ENCODE results near the gene TRIAP1.
"Not testable (repeated sequence)": the region's sequence is repeated elsewhere in the genome, so short reads cannot be mapped to it uniquely, and the experiment has no call there.

The TRIAP1 gene

GRCh38 chr12:120468325-120468820 is 22.2 kb upstream of the TRIAP1 start:
- DNase-seq: peak; percentile 68

GRCh38 chr12:120467439-120467838 is 21.3 kb upstream of the TRIAP1 start:
- DNase-seq: no peak

GRCh38 chr12:120466560-120467315 is 20.6 kb upstream of the TRIAP1 start:
- DNase-seq: peak; percentile 64

DNA sequence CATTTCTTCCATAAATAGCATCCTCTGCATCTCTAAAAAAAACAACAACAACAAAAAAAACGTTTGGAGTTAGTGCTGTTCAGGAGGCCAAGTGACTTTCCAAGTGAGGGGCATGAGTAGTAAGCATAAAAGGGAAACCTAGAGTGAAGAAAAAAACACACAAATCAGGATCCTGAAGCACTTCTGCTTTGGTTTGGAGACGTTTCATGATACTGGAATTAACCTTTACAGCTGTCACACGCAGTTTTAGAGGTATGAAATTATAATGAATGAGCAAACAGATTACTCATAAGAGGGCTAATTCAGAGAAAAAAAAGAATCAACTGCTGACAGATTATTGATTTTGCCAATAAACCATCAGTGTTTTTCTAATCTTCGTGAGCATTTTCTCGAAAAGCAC is 19.6 kb upstream of the TRIAP1 start:
- DNase-seq: no peak

- no peak for DNase-seq
These were observed 17.5 kb upstream of the TRIAP1 start for GRCh38 chr12:120463712-120464111.

GRCh38 chr12:120462099-120462640 is 16.0 kb upstream of the TRIAP1 start:
- DNase-seq: no peak

DNA sequence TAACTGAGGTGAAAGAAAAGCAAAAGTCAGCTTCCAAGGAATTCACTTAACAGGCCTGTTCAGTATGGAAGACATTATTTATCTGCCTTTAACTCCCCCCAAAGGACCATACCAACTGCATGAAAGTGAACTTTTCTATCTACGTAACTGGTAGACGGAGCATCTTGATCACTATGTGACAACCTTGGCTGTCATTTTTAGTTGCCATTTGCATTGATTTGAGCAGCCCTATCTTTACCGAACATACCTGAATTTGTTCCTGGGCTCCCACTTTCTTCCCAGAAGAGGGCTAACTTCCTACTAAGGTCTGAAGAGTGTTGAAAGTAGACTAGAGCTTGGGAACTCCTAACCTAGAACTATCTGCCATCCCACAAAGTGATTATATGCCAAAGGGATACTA is 14.0 kb upstream of the TRIAP1 start:
- DNase-seq: no peak

GRCh38 chr12:120457133-120457532 is 10.9 kb upstream of the TRIAP1 start:
- no peak for DNase-seq

DNA sequence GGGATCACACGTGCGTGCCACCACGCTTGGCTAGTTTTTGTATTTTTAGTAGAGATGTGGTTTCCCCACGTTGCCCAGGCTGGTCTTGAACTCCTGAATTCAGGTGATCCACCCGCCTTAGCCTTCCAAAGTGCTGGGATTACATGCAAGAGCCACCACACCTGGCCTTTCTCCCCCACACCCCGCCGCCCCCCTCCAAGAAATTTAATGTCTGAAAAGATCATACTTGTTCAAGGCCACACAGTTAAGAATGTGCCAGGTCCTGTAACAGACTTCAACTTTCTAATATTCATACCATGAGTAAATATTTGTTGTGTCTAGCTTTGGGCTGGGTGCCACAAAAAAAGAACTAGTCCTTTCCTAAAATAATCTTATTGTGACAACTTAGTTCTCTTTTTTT is 9.1 kb upstream of the TRIAP1 start:
- DNase-seq: no peak

DNA sequence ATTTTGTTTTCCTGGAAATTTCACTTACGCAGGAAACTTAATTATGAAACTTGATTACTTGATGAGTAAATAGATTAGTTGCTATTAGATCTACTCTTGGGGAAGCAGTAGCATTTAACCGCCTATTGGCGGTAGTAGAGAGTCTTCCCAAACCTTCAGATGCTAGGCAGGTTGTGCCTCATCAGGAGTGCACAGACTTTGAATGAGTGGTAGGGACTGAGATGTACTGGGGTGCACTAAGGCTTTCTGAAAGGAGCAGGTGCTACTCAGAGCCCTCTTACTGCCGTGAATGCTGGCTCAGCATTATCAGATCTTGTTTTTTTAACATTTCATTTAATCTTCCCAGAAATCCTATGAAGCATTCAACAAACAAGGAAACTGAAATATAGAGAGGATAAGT is 7.8 kb upstream of the TRIAP1 start:
- no peak for DNase-seq

DNA sequence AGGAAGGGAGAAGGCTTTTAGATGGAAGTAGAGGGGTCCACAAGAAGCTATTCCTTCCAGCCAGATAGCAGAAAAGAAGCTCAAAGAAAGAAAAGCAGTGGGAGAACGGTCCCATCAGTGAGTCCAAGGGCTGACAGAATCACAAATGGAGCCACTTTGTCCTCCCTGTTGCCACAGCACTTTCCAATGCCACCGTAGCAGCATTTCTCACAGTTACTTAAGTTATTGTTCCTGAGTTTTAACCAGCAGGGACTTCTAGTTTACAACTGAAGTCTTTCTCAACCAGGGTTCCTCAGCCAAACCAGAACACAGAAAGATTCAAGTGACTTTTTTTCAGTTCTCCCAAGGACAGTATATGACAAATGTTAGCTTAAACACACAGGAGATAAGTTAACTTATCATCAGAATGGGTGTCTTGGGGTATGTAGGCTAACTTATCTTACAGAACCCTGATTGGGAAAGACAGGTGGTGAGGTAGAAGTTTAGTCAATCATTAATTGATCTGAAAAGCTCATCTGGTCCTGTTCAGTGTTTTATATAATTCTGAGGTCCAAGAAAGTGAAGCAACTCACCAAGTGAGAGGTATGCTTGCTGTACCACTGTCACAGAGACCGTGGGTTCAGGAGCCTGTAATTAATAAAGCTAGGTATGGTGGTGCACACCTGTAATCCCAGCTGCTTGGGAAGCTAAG is 7.0 kb upstream of the TRIAP1 start:
- DNase-seq: no peak

DNA sequence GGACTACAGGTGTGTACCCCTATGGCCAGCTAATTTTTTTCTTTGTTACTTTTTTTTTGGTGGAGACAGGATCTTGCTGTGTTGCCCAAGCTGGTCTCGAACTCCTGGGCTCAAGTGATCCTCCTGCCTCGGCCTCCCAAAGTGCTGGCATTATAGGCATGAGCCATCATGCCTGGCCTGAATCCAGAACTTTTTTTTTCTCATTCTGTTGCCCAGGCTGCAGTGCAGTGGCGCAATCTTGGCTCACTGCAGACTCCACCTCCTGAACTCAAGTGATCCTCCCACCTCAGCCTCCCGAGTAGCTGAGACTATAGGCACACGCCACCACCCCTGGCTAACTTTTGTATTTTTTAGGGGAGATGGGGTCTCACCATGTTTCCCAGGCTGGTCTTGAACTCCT is 6.3 kb upstream of the TRIAP1 start:
- not testable (repeated sequence) for DNase-seq

DNA sequence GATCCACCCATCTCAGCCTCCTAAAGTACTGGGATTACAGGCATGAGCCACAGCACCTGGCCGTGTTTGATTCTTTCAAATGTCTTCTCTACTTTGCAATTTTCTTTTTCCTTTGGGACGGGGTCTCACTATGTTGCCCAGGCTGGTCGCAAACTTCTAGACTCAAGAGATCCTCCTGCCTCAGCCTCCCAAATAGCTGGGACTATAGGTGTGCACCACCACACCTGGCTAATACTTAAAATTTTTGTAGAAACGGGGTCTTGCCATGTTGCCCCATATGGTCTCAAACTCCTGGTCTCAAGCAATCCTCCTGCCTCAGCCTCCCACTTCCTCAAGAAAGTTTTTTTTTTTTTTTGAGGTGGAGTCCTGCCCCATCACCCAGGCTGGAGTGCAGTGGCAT is 1.8 kb upstream of the TRIAP1 start:
- no peak for DNase-seq

DNA sequence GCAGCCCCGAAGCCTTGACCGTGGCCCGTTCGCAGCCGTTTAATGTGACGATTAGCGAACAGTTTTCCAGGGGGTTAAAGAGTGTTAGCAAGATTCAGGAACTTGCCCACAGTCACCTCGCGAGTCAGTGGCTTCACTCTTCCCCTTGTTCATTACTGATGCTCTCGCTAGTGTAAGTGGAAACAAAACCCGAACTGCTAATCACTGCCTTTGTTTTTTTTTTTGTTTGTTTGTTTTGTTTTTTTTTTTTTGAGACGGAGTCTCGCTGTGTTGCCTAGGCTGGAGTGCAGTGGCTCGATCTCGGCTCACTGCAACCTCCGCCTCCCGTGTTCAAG is 627 bp upstream of the TRIAP1 start:
- not testable (repeated sequence) for DNase-seq

GRCh38 chr12:120444676-120445075 is 1.5 kb downstream of the TRIAP1 start:
- DNase-seq: no peak

GRCh38 chr12:120439646-120440247 is 6.4 kb downstream of the TRIAP1 start:
- DNase-seq: peak; percentile 77

DNA sequence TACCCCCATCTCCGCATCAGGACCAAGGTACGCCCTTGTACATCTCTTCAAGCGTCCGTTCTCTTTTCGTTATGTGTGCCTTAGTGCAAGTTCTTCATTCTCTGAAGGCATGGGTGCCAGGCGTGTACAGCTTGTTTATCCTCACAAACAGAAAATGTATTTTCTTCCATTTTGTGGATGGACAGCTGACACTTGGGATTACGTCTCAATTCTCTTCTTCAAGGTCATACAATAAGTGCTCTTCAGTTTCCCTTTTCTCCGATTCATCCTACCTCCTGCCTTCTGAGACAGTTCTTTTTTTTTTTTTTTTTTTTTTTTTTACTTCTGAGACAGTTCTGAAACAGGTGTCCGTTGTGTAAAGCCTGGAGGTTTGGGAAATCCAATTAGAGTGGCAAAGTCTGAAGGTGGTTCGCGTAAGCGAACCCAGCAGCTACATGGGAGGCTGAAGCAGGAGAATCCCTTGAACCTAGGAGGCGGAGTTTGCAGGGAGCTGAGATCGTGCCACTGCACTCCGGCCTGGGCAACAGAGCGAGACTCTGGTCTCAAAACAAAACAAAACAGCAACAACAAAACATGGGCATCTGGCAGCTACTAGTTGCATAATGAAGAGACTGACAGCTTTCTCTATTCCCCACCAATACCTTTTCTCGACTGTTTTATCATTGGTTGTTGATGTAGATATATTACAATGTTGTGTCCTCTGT is 7.5 kb downstream of the TRIAP1 start:
- DNase-seq: no peak

DNA sequence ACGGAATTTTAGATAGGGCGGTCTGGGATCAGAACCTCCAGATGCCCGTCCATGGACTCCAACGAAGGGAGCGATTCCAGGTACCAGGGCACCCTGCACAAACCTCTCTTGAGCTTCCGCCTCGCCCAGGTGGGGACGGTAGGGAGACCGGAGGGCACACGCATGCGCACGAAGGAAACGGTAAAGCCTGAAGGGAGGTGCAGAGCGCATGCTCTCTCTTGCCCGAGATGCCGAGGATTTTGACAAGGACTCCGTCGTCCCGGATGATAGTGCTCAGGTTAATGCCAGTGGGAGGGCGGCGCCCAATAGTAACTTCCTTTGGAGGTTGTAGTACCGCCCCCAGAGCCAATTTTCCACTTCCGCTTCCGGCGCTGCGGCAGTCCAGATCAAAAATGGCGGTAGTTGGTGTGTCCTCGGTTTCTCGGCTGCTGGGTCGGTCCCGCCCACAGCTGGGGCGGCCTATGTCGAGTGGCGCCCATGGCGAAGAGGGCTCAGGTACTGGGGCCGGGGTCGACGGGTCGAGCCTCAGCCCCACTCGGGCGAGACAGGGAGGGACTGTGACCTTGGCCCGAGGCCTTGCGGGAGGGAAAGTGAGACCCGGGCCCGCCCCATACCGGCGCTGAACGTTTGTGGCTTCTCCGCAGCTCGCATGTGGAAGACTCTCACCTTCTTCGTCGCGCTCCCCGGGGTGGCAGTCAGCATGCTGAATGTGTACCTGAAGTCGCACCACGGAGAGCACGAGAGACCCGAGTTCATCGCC is 8.3 kb downstream of the TRIAP1 start, which contains the start of gene COX6A1:
TSS of gene COX6A1 (plus strand) at position 379 of the 760 bp plus-strand sequence. CDS start at position 393, 14 bp downstream.
- DNase-seq: peak; percentile 96

GRCh38 chr12:120432772-120433525 is 13.2 kb downstream of the TRIAP1 start:
- no peak for DNase-seq

DNA sequence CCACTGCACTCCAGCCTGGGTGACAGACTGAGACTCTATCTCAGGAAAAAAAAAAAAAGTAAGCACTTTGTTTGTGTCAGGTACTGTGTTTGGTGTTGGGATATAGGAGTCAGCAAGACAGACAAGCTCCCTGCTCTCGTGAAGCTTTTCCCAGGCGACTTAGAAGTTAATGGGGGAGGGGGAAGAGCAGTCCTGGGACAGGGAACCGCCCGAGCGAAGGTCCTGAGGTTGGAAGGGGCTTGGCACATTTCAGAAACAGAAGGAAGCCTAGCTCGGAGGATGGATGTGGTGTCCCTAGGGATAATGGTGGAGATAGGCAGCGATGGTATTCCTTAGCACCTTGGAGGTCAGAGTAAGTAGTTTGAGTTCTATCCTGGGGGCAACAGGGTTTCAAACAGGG is 16.8 kb downstream of the TRIAP1 start:
- DNase-seq: no peak

DNA sequence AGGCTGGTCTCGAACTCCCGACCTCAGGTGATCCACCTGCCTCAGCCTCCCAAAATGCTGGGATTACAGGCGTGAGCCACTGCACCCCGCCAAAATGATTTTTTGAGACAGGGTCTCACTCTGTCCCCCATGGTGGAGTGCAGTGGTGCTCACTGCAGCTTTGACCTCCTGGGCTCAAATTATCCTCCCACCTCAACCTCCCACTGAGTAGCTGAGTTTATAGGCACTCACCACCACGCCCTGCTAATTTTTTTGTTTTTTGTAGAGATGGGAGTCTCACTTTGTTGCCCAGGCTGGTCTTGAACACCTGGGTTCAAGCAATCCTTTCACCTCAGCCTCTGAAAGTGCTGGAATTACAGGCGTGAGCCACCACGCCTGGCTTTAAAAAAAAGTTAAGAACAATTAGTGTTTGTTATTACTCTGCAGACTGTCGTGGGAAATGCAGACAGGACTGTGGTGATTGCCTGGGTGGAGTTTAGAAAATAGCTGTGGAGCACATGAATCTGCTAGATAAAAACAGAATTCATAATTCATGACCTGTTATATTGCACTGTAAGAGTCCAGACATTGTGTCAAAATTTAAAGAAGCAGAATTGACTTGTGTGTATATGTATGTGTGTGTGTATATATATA is 17.5 kb downstream of the TRIAP1 start:
- DNase-seq: no peak

Data from activated CD8-positive, alpha-beta memory T cell treated with anti-CD3 and anti-CD28 coated beads, Interleukin-2, amount 50 U/mL, for 48 hours (primary cell).